ENCODE results near the gene ILF3. TPM values are rescaled to one million over a fixed set of nuclear protein-coding genes. Genes with fewer than 3 reads are reported as not detected.

The ILF3 gene
- total RNA-seq, 5 donors from 2014 or later (not counting 1 experiment from before 2014, with no cell fraction given): 331 to 490 (median 370) TPM

DNA sequence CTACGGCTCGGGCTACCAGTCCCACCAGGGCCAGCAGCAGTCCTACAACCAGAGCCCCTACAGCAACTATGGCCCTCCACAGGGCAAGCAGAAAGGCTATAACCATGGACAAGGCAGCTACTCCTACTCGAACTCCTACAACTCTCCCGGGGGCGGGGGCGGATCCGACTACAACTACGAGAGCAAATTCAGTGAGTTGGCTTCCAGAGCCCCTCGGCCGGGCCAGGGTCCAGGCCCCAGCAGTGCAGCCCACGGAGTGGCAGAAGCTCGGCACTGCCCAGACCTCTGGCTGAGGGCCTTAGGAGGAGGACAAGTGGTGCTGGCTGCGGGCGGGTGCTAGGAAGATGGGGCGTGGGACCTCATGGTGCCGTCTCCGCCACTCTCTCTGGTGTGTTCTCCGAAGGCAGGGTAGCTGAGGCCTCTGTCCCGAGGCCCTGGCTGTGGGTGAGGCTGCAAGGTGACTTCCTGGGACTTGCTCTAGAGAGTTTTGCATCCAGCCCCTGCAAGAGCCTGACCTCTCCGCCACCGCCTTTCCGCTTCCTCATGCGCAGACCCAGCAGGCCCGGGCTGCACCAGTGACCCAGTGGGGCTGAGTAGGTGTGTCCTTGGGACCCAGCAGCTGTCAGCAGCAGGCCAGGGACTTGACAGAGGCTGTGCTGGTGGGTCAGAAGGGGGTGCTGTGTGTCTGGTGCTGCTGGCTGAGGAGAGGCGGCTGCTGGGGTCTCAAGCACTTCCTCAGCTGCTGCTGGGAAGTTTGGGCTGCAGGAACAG, 33.6 kb downstream of the ILF3 start:
- peaks cover 38% of the 10 kb centered on the region for H3K36me3 Mint-ChIP-seq
- no peaks in the 10 kb centered on the region for H3K4me1 ChIP-seq (ENCODE audit: control insufficient read depth in 1 of 2, extremely low read depth in 1 of 2, insufficient read depth in 2 of 2, low read length in 2 of 2)
- H3K4me1 Mint-ChIP-seq: peaks cover 0 to 8% (median 2%) of the 10 kb centered on the region in 3 donors
- no peak overlapping the region for H3K4me3 ChIP-seq (ENCODE audit: control insufficient read depth in 1 of 2, extremely low read depth in 1 of 2, low read length in 1 of 2)
- no peak for DNase-seq
- H3K27me3 ChIP-seq (replicated peaks in 1 of 2; ENCODE audit: control insufficient read depth in 2 of 2, extremely low read depth in 1 of 2, insufficient read depth in 2 of 2, low read length in 1 of 2): no peaks in the 10 kb centered on the region
- POLR2A ChIA-PET: no interaction called here
- peaks cover 33 to 86% of the 10 kb centered on the region in 2 donors for H3K36me3 ChIP-seq (ENCODE audit: control insufficient read depth in 2 of 2, extremely low read depth in 1 of 2, insufficient read depth in 1 of 2, low read length in 1 of 2)
- no peak overlapping the region for H3K27ac ChIP-seq (ENCODE audit: low read length)
- 96% methylated on average over 25 of the region's 25 CpGs for WGBS (ENCODE audit: insufficient coverage)
- no peak overlapping the region for H3K27ac Mint-ChIP-seq
- no peaks in the 10 kb centered on the region for H3K9me3 ChIP-seq
- no peaks in the 10 kb centered on the region for H3K27me3 Mint-ChIP-seq
- H3K4me3 Mint-ChIP-seq: no peak overlapping the region
- CTCF ChIA-PET: interaction anchor here in 1 of 2 donors (0.5 kb wide), 1 partner anchor 155 kb away, joined by 3 read pairs; no protein-coding TSS in a partner anchor
- no peak for ATAC-seq (replicated peaks in 1 of 4)
- no peaks in the 10 kb centered on the region for H3K9me3 Mint-ChIP-seq

DNA sequence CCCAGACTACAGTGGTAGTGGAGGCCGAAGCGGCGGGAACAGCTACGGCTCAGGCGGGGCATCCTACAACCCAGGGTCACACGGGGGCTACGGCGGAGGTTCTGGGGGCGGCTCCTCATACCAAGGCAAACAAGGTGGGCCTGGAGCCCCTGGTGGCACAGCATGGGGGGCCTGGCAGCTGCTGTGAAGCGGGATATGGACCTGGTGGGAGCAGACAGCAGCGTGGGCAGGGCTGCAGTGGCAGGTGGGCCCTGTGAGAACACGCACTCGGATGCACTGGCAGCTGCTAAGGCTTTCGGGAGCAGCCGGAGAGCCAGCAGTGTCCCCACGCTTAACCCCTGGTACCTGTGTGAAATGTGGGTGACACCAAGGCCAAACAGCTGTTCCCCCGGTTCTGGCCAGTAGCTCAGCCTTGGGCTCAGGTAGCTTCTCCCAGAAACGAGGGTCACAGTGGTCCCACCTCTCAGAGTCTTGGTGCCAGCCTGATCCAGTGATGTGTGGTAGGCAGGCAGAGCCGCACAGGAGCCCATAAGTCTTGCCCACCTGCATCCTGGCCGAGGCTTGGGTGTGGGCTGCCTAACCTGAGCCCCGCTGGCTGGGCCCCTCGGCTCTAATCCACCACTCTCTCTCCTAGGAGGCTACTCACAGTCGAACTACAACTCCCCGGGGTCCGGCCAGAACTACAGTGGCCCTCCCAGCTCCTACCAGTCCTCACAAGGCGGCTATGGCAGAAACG, 34.6 kb downstream of the ILF3 start:
- Histone ChIP-seq H3K27ac (ENCODE audit: low read length) (no peak overlapping the region), H3K36me3 (ENCODE audit: control insufficient read depth in 2 of 2, extremely low read depth in 1 of 2, insufficient read depth in 1 of 2, low read length in 1 of 2) (peaks cover 29 to 76% of the 10 kb centered on the region in 2 donors), H3K9me3 (no peaks in the 10 kb centered on the region), H3K27me3 (replicated peaks in 1 of 2; ENCODE audit: control insufficient read depth in 2 of 2, extremely low read depth in 1 of 2, insufficient read depth in 2 of 2, low read length in 1 of 2) (no peaks in the 10 kb centered on the region), H3K4me3 (ENCODE audit: control insufficient read depth in 1 of 2, extremely low read depth in 1 of 2, low read length in 1 of 2) (no peak overlapping the region), H3K4me1 (ENCODE audit: control insufficient read depth in 1 of 2, extremely low read depth in 1 of 2, insufficient read depth in 2 of 2, low read length in 2 of 2) (no peaks in the 10 kb centered on the region)
- Mint-ChIP-seq H3K4me3 (no peak overlapping the region), H3K27me3 (no peaks in the 10 kb centered on the region), H3K9me3 (no peaks in the 10 kb centered on the region), H3K4me1 (peaks cover 0 to 8% (median 3%) of the 10 kb centered on the region in 3 donors), H3K36me3 (peaks cover 35% of the 10 kb centered on the region), H3K27ac (no peak overlapping the region)
- ChIA-PET CTCF (interaction anchor here in 1 of 2 donors (0.5 to 1.0 kb wide), 2 partner anchors 9 to 156 kb away, joined by 3 read pairs; no protein-coding TSS in a partner anchor), POLR2A (interaction anchor here in 1 of 2 donors (0.6 kb wide), 2 partner anchors 147 to 313 kb away, joined by 4 to 7 read pairs; no protein-coding TSS in a partner anchor)
- no peak for DNase-seq
- 97% methylated on average over 26 of the region's 27 CpGs for WGBS (ENCODE audit: insufficient coverage)
- ATAC-seq (replicated peaks in 1 of 4): no peak

- Mint-ChIP-seq H3K4me3 (no peak overlapping the region), H3K27me3 (peaks cover 0 to under 1% of the 10 kb centered on the region in 2 donors), H3K9me3 (no peaks in the 10 kb centered on the region), H3K36me3 (peaks cover 24% of the 10 kb centered on the region), H3K27ac (peak overlapping the region in 1 of 2 donors; percentile 69), H3K4me1 (peaks cover 6 to 12% (median 7%) of the 10 kb centered on the region in 3 donors)
- H3K4me1 ChIP-seq (ENCODE audit: control insufficient read depth in 1 of 2, extremely low read depth in 1 of 2, insufficient read depth in 2 of 2, low read length in 2 of 2): peaks cover 2 to 6% of the 10 kb centered on the region in 2 experiments
- POLR2A ChIA-PET: no interaction called here
- CTCF ChIA-PET: interaction anchor here in 1 of 2 donors (0.8 to 1.1 kb wide), 2 partner anchors 11 to 181 kb away, joined by 3 read pairs; partner anchors contain the start of gene QTRT1
- no peaks in the 10 kb centered on the region for H3K27me3 ChIP-seq (replicated peaks in 1 of 2; ENCODE audit: control insufficient read depth in 2 of 2, extremely low read depth in 1 of 2, insufficient read depth in 2 of 2, low read length in 1 of 2)
- 87% methylated on average over 5 of the region's 7 CpGs for WGBS (ENCODE audit: insufficient coverage)
- ATAC-seq (replicated peaks in 1 of 4) (peak in 1 of 4 experiments; percentile 6), DNase-seq (no peak)
- H3K27ac ChIP-seq (ENCODE audit: low read length): no peak overlapping the region
- H3K9me3 ChIP-seq: no peaks in the 10 kb centered on the region
- H3K4me3 ChIP-seq (ENCODE audit: control insufficient read depth in 1 of 2, extremely low read depth in 1 of 2, low read length in 1 of 2): no peak overlapping the region
- peaks cover 29 to 63% of the 10 kb centered on the region in 2 donors for H3K36me3 ChIP-seq (ENCODE audit: control insufficient read depth in 2 of 2, extremely low read depth in 1 of 2, insufficient read depth in 1 of 2, low read length in 1 of 2)
Observed at GRCh38 chr19:10690341-10690781, 36.2 kb downstream of the ILF3 start.

- Histone ChIP-seq H3K9me3 (no peaks in the 10 kb centered on the region), H3K27ac (ENCODE audit: low read length) (no peak overlapping the region), H3K27me3 (replicated peaks in 1 of 2; ENCODE audit: control insufficient read depth in 2 of 2, extremely low read depth in 1 of 2, insufficient read depth in 2 of 2, low read length in 1 of 2) (peaks cover 0 to 6% of the 10 kb centered on the region in 2 experiments), H3K4me1 (ENCODE audit: control insufficient read depth in 1 of 2, extremely low read depth in 1 of 2, insufficient read depth in 2 of 2, low read length in 2 of 2) (peaks cover 2 to 14% of the 10 kb centered on the region in 2 experiments), H3K36me3 (ENCODE audit: control insufficient read depth in 2 of 2, extremely low read depth in 1 of 2, insufficient read depth in 1 of 2, low read length in 1 of 2) (peaks cover 29 to 56% of the 10 kb centered on the region in 2 donors), H3K4me3 (ENCODE audit: control insufficient read depth in 1 of 2, extremely low read depth in 1 of 2, low read length in 1 of 2) (no peak overlapping the region)
- ATAC-seq (replicated peaks in 1 of 4) (no peak), DNase-seq (no peak)
- Mint-ChIP-seq H3K4me3 (no peak overlapping the region), H3K4me1 (peaks cover 14 to 22% (median 16%) of the 10 kb centered on the region in 3 donors), H3K27ac (no peak overlapping the region), H3K36me3 (peaks cover 24% of the 10 kb centered on the region), H3K9me3 (no peaks in the 10 kb centered on the region), H3K27me3 (peaks cover 0 to 3% of the 10 kb centered on the region in 2 donors)
- POLR2A ChIA-PET: no interaction called here
- CTCF ChIA-PET: interaction anchor here in 1 of 2 donors (0.5 kb wide), 1 partner anchor 121 kb away, joined by 3 read pairs; no protein-coding TSS in a partner anchor
- WGBS (ENCODE audit: insufficient coverage): 93% methylated on average over 23 of the region's 23 CpGs
Observed at GRCh38 chr19:10691178-10691881, 37.2 kb downstream of the ILF3 start.

- no peak overlapping the region for H3K4me3 ChIP-seq (ENCODE audit: control insufficient read depth in 1 of 2, extremely low read depth in 1 of 2, low read length in 1 of 2)
- no peak overlapping the region for H3K27ac Mint-ChIP-seq
- H3K36me3 Mint-ChIP-seq: peaks cover 24% of the 10 kb centered on the region
- ATAC-seq (replicated peaks in 1 of 4) (no peak), DNase-seq (no peak)
- POLR2A ChIA-PET: no interaction called here
- peaks cover 2 to 14% of the 10 kb centered on the region in 2 experiments for H3K4me1 ChIP-seq (ENCODE audit: control insufficient read depth in 1 of 2, extremely low read depth in 1 of 2, insufficient read depth in 2 of 2, low read length in 2 of 2)
- no peak overlapping the region for H3K4me3 Mint-ChIP-seq
- CTCF ChIA-PET: interaction anchor here in 1 of 2 donors (0.6 kb wide), 1 partner anchor 9 kb away, joined by 4 read pairs; the partner anchor contains the start of gene QTRT1
- H3K9me3 Mint-ChIP-seq: no peaks in the 10 kb centered on the region
- H3K27me3 Mint-ChIP-seq: peaks cover 0 to 3% of the 10 kb centered on the region in 2 donors
- H3K27me3 ChIP-seq (replicated peaks in 1 of 2; ENCODE audit: control insufficient read depth in 2 of 2, extremely low read depth in 1 of 2, insufficient read depth in 2 of 2, low read length in 1 of 2): peaks cover 0 to 11% of the 10 kb centered on the region in 2 experiments
- no peak overlapping the region for H3K27ac ChIP-seq (ENCODE audit: low read length)
- peaks cover 15 to 27% (median 20%) of the 10 kb centered on the region in 3 donors for H3K4me1 Mint-ChIP-seq
- H3K36me3 ChIP-seq (ENCODE audit: control insufficient read depth in 2 of 2, extremely low read depth in 1 of 2, insufficient read depth in 1 of 2, low read length in 1 of 2): peaks cover 27 to 51% of the 10 kb centered on the region in 2 donors
- WGBS (ENCODE audit: insufficient coverage): 87% methylated on average over 5 of the region's 5 CpGs
- no peaks in the 10 kb centered on the region for H3K9me3 ChIP-seq
Observed at GRCh38 chr19:10691883-10692282, 37.7 kb downstream of the ILF3 start.
